B cell (primary cell): ENCODE measurements around the gene FAM229A.

Experiments
- CTCF ChIP-seq: fragments of 200-600 bp; IDR thresholded peaks from one replicate; pipeline ENCODE4 v1.8.0; 2022; ENCODE audit warnings: antibody characterized with exemption, mild to moderate bottlenecking
- EZH2 ChIP-seq: IDR thresholded peaks from 2 replicates; pipeline ENCODE4 v1.6.1; 2012; ENCODE audit warnings: borderline replicate concordance, low read depth, mild to moderate bottlenecking, moderate library complexity, low read length; ENCODE audit not compliant: insufficient read depth, poor library complexity, severe bottlenecking

- TF ChIP-seq CTCF, result no peak
- no peak for TF ChIP-seq EZH2
Observed at GRCh38 chr1:32316903-32317277, 45.4 kb downstream of the FAM229A start.
